GM23338 (cell line): ENCODE measurements around the gene SMAD9. TPM values are rescaled to one million over a fixed set of nuclear protein-coding genes. Genes with fewer than 3 reads are reported as not detected.

Source experiments
- ATAC-seq: fragments of 200-7000 bp; cut with Tn5 transposase; 3 replicates; pipeline ENCODE4 v1.9.1; 2020
- DNase-seq: peaks from one replicate; pipeline ENCODE4 v3.0.0-alpha.2; 2015; ENCODE audit warnings: low spot score
- H2AFZ ChIP-seq: fragments of 200-600 bp; sonication (generic); 2 replicates; pipeline ENCODE4 v1.8.0; 2016; ENCODE audit warnings: antibody characterized with exemption, mild to moderate bottlenecking, moderate library complexity
- H3F3A ChIP-seq: fragments of 200-600 bp; sonication (generic); replicated peaks from 2 replicates; pipeline ENCODE4 v1.8.0; 2017; ENCODE audit warnings: antibody characterized with exemption, mixed run types, low read depth
- H3K27ac ChIP-seq: fragments of 200-600 bp; sonication (generic); 2 replicates; pipeline ENCODE4 v1.6.1; 2016; ENCODE audit warnings: low read depth
- H3K27me3 ChIP-seq: fragments of 200-600 bp; sonication (generic); 2 replicates; pipeline ENCODE4 v1.8.0; 2016; ENCODE audit warnings: mild to moderate bottlenecking, mixed run types, moderate library complexity; ENCODE audit not compliant: insufficient read depth
- H3K36me3 ChIP-seq: fragments of 200-600 bp; sonication (generic); 2 replicates; pipeline ENCODE4 v1.8.0; 2016; ENCODE audit warnings: mild to moderate bottlenecking; ENCODE audit not compliant: insufficient read depth
- H3K4me1 ChIP-seq: fragments of 200-600 bp; sonication (generic); 2 replicates; pipeline ENCODE4 v1.8.0; 2016; ENCODE audit warnings: mild to moderate bottlenecking, moderate library complexity; ENCODE audit not compliant: insufficient read depth
- H3K4me2 ChIP-seq: fragments of 200-600 bp; sonication (generic); 2 replicates; pipeline ENCODE4 v1.7.1; 2017; ENCODE audit warnings: mixed run types
- H3K4me3 ChIP-seq: fragments of 200-600 bp; sonication (generic); 2 replicates; pipeline ENCODE4 v1.6.1; 2016; ENCODE audit warnings: mixed run types
- H3K79me2 ChIP-seq: fragments of 200-600 bp; sonication (generic); replicated peaks from 2 replicates; pipeline ENCODE4 v1.8.0; 2017; ENCODE audit warnings: mild to moderate bottlenecking; ENCODE audit not compliant: insufficient read depth
- H3K9me2 ChIP-seq: fragments of 200-600 bp; sonication (generic); 2 replicates; pipeline ENCODE4 v1.8.0; 2017; ENCODE audit not compliant: insufficient read depth
- H4K20me1 ChIP-seq: fragments of 200-600 bp; sonication (generic); replicated peaks from 2 replicates; pipeline ENCODE4 v1.8.0; 2017; ENCODE audit warnings: mild to moderate bottlenecking; ENCODE audit not compliant: insufficient read depth
- H3K27ac Mint-ChIP-seq: 2 replicates; pipeline ENCODE4 v1.8.0; 2020; ENCODE audit warnings: inconsistent platforms, mild to moderate bottlenecking, moderate library complexity, mixed read lengths
- H3K27me3 Mint-ChIP-seq: 3 replicates; pipeline ENCODE4 v1.8.0; 2022; ENCODE audit warnings: low read depth, mild to moderate bottlenecking, moderate library complexity, mixed read lengths, inconsistent platforms; ENCODE audit not compliant: insufficient read depth, poor library complexity
- H3K36me3 Mint-ChIP-seq: 3 replicates; pipeline ENCODE4 v1.8.0; 2021; ENCODE audit warnings: low read depth, mild to moderate bottlenecking, inconsistent platforms, moderate library complexity, mixed read lengths
- H3K4me1 Mint-ChIP-seq: 3 replicates; pipeline ENCODE4 v1.8.0; 2020; ENCODE audit warnings: mild to moderate bottlenecking, inconsistent platforms, mixed read lengths
- H3K4me3 Mint-ChIP-seq: 3 replicates; pipeline ENCODE4 v1.8.0; 2021; ENCODE audit warnings: moderate library complexity, mild to moderate bottlenecking, inconsistent platforms, mixed read lengths
- H3K9me3 Mint-ChIP-seq: 3 replicates; pipeline ENCODE4 v1.8.0; 2020; ENCODE audit warnings: moderate library complexity, mild to moderate bottlenecking, inconsistent platforms, mixed read lengths
- CTCF ChIP-seq, 2 experiments: fragments of 200-600 bp in 1 of 2; sonication (generic) in 1 of 2; conservative IDR thresholded peaks; 2 replicates each; pipeline versions ENCODE4 v1.5.1 to v1.6.1; 2016 to 2017; ENCODE audit warnings: antibody characterized with exemption in 2 of 2, low read depth in 2 of 2, mild to moderate bottlenecking in 2 of 2, moderate library complexity in 1 of 2
- EZH2 ChIP-seq: fragments of 200-600 bp; sonication (generic); IDR thresholded peaks from one replicate; pipeline ENCODE4 v1.8.0; 2017; ENCODE audit warnings: antibody characterized with exemption, mild to moderate bottlenecking, low read depth; ENCODE audit not compliant: unreplicated experiment
- JUNB ChIP-seq: IDR thresholded peaks from one replicate; pipeline ENCODE4 v1.6.1; 2016; ENCODE audit warnings: antibody characterized with exemption; ENCODE audit not compliant: unreplicated experiment
- ZNF114 ChIP-seq: fragments of 250-450 bp; sonication (Bioruptor Pico); IDR thresholded peaks from 2 replicates; pipeline ENCODE4 v1.5.0; 2020; ENCODE audit warnings: mild to moderate bottlenecking, moderate library complexity
- ZNF331 ChIP-seq: fragments of 250-450 bp; sonication (Bioruptor Pico); IDR thresholded peaks from 2 replicates; pipeline ENCODE4 v1.5.0; 2020; ENCODE audit warnings: low read depth, mild to moderate bottlenecking, moderate library complexity
- ZNF462 ChIP-seq: fragments of 250-450 bp; sonication (Bioruptor Pico); IDR thresholded peaks from 2 replicates; pipeline ENCODE4 v1.5.0; 2020; ENCODE audit warnings: mild to moderate bottlenecking, moderate library complexity
- polyA plus RNA-seq: library from polyadenylated mRNA; unstranded; fragments of >200 nt; fragmentation: Nextera tagmentation; extraction: Ambion mirVana; gene quantifications from 2 replicates; pipeline ENCODE4 v1.2.1, GENCODE V29; 2016
- total RNA-seq: library from RNA; depleted of rRNA; stranded (reverse); fragments of >200 nt; shearing (Covaris generic); gene quantifications from 2 replicates; pipeline ENCODE4 v1.2.3, GENCODE V29; 2014

Gene SMAD9
- total and polyA plus RNA-seq, 2 experiments from 2014 or later, result 0.95 to 1.3 TPM

GRCh38 chr13:36806102-36806501, 113.9 kb downstream of the SMAD9 start:
- Mint-ChIP-seq H3K27me3 (peaks cover 2% of the 10 kb centered on the region), H3K9me3 (no peaks in the 10 kb centered on the region), H3K27ac (no peak overlapping the region), H3K4me1 (no peaks in the 10 kb centered on the region), H3K4me3 (no peak overlapping the region), H3K36me3 (no peaks in the 10 kb centered on the region)
- TF ChIP-seq CTCF (conservative IDR thresholded peaks at IDR 0.05; ENCODE audit: low read depth in 2 of 2) (no peak), ZNF331 (CRISPR knock-in tag) (no peak), ZNF114 (no peak), EZH2 (no peak), ZNF462 (CRISPR knock-in tag) (no peak), JUNB (no peak)
- Histone ChIP-seq H4K20me1 (no peaks in the 10 kb centered on the region), H3K36me3 (no peaks in the 10 kb centered on the region), H2AFZ (no peak overlapping the region), H3K4me2 (no peak overlapping the region), H3K4me3 (no peak overlapping the region), H3K4me1 (no peaks in the 10 kb centered on the region), H3F3A (no peaks in the 10 kb centered on the region), H3K9me2 (no peaks in the 10 kb centered on the region; the same call in 1 of the 2 replicates), H3K27me3 (no peaks in the 10 kb centered on the region), H3K27ac (no peak overlapping the region), H3K79me2 (no peaks in the 10 kb centered on the region)
- no peak for DNase-seq
- ATAC-seq, result no peak
